Immature natural killer cell (primary cell): ENCODE measurements around the gene RGS6. TPM values are rescaled to one million over a fixed set of nuclear protein-coding genes. Genes with fewer than 3 reads are reported as not detected.

Experiments
- DNase-seq, 3 donors: peaks; one replicate each; pipeline ENCODE4 v3.0.0; 2022; ENCODE audit warnings: mixed read lengths in 1 of 3
- H3K27ac Mint-ChIP-seq, 6 donors: one replicate each; pipeline ENCODE4 v1.8.0; 2020; ENCODE audit warnings: mixed read lengths in 6 of 6, mild to moderate bottlenecking in 5 of 6, inconsistent platforms in 4 of 6, moderate library complexity in 3 of 6
- H3K27me3 Mint-ChIP-seq, 3 donors: one replicate each; pipeline ENCODE4 v1.8.0; 2020 to 2021; ENCODE audit warnings: low read depth in 3 of 3, mild to moderate bottlenecking in 3 of 3, mixed read lengths in 3 of 3, moderate library complexity in 3 of 3, inconsistent platforms in 1 of 3
- H3K36me3 Mint-ChIP-seq, 3 donors: one replicate each; pipeline ENCODE4 v1.8.0; 2020; ENCODE audit warnings: mixed read lengths in 3 of 3, inconsistent platforms in 2 of 3, mild to moderate bottlenecking in 2 of 3
- H3K4me1 Mint-ChIP-seq, 2 donors: one replicate each; pipeline ENCODE4 v1.8.0; 2020; ENCODE audit warnings: inconsistent platforms in 2 of 2, mild to moderate bottlenecking in 2 of 2, mixed read lengths in 2 of 2, moderate library complexity in 1 of 2
- H3K4me3 Mint-ChIP-seq, 5 donors: one replicate each; pipeline ENCODE4 v1.8.0; 2020; ENCODE audit warnings: mild to moderate bottlenecking in 5 of 5, mixed read lengths in 5 of 5, inconsistent platforms in 3 of 5, moderate library complexity in 3 of 5
- H3K9me3 Mint-ChIP-seq, 6 donors: one replicate each; pipeline ENCODE4 v1.8.0; 2020; ENCODE audit warnings: mild to moderate bottlenecking in 6 of 6, mixed read lengths in 6 of 6, inconsistent platforms in 4 of 6, moderate library complexity in 3 of 6
- polyA plus RNA-seq, 3 donors: library from polyadenylated mRNA; unstranded; fragments of 300-500 nt; fragmentation: Illumina TruSeq; gene quantifications; one replicate each; pipeline ENCODE4 v1.2.3, GENCODE V29; 2021

RGS6 gene
- polyA plus RNA-seq, 3 donors from 2014 or later: 0.34 to 0.37 TPM; not detected in 1

DNA sequence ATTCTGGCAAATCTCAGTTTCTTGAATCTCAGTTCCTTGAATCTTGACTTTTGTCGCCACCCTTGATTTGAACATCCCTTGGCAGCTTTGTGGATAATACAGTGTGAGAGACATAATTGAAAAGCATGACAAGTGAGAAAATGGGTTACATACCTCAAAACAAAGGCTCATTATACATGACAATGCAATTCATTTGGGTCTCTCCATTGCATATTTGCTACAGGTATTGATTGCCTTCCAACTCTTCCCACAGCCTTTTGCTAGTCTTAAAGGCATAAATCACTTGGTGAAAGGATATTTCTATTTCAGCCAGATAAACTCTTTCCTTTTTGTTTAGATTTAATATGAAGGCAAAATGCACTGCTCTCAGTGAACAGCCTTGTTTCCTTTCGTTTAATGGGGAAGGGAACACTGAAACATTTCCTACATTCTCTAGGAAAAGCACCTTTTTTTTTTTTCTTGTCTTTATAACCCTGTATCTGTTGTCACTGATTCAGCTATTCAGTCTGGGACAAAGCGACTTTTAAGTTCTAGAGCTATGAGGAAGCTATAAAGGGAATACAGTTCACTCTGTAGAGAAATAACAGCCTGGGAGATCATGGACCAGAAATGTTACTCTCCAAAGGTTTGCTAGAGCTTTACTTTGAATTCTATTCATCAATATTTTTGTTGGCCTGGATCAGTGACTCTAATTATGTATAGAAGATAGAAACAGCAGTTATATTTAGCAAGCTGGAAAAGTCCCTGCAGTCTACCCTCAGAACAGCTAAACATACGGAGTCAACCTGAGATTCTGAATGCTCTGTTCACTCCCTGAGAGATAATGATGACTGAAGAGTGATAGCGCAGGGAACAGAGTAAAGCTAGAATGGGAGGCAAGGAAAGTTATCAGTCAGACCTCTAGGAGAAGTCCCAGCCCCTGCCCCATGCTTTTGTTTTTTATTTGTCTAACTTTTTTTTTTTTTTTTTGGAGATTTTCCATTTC lies 311.4 kb downstream of the RGS6 start:
- Mint-ChIP-seq H3K27me3 (peaks cover 6 to 27% (median 8%) of the 10 kb centered on the region in 3 donors), H3K4me3 (no peak overlapping the region), H3K4me1 (peaks cover 2 to 8% of the 10 kb centered on the region in 2 donors), H3K36me3 (no peaks in the 10 kb centered on the region), H3K27ac (no peak overlapping the region), H3K9me3 (peaks cover 0 to 3% (median 0%) of the 10 kb centered on the region in 6 donors)
- no peak for DNase-seq

DNA sequence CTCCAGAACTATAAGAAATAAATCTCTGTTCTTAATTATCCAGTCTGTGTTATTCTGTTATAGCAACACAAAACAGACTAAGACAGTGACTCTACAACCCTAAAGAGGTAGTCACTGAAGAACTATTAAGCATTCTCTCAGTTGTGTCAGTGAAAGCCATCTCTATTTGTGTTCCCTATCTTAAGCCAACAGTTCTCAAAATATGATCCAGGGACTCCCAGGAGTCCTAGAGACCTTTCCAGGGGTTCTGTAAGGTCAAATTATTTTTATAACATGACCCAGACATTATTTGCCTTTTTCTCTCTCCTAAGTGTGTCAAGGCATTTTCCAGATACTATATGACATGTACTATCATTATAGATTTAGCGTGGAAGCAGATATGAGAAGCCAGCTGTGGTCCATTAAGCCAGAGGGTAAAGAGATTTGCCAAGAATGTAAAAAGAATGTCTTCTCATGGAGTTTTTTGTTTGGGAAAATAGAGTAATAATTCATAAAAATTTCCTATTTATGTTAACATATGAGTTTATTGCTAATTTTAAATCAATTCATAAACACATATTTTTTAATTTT lies 315.8 kb downstream of the RGS6 start:
- H3K4me3 Mint-ChIP-seq: no peak overlapping the region
- no peak for DNase-seq
- no peak overlapping the region for H3K27ac Mint-ChIP-seq
- H3K27me3 Mint-ChIP-seq: peaks cover 6 to 30% (median 8%) of the 10 kb centered on the region in 3 donors
- H3K4me1 Mint-ChIP-seq: no peaks in the 10 kb centered on the region
- H3K36me3 Mint-ChIP-seq: no peaks in the 10 kb centered on the region
- peaks cover 0 to 4% (median 0%) of the 10 kb centered on the region in 6 donors for H3K9me3 Mint-ChIP-seq

DNA sequence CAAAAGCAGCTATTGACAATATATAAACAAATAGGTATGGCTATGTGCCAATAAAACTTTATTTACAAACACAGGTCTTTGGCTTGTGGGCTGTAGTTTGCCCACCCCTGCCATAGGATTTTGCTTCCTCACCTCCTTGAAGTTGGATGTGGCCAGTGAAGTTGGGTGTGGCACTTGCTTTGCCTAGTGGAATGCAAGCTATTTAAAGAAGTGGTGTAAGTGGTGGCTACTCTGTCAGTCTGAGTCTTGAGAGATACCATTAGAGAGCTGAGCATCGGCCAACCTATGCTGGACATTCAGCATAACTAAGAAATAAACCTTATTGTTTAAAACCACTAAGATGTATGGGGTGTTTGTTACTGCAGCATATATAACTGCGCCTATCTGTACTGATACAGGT lies 321.3 kb downstream of the RGS6 start:
- Mint-ChIP-seq H3K27ac (no peak overlapping the region), H3K4me1 (no peaks in the 10 kb centered on the region), H3K27me3 (peaks cover 0 to 3% (median 2%) of the 10 kb centered on the region in 3 donors), H3K4me3 (no peak overlapping the region), H3K9me3 (peaks cover 0 to 4% (median under 1%) of the 10 kb centered on the region in 6 donors), H3K36me3 (no peaks in the 10 kb centered on the region)
- DNase-seq: no peak

DNA sequence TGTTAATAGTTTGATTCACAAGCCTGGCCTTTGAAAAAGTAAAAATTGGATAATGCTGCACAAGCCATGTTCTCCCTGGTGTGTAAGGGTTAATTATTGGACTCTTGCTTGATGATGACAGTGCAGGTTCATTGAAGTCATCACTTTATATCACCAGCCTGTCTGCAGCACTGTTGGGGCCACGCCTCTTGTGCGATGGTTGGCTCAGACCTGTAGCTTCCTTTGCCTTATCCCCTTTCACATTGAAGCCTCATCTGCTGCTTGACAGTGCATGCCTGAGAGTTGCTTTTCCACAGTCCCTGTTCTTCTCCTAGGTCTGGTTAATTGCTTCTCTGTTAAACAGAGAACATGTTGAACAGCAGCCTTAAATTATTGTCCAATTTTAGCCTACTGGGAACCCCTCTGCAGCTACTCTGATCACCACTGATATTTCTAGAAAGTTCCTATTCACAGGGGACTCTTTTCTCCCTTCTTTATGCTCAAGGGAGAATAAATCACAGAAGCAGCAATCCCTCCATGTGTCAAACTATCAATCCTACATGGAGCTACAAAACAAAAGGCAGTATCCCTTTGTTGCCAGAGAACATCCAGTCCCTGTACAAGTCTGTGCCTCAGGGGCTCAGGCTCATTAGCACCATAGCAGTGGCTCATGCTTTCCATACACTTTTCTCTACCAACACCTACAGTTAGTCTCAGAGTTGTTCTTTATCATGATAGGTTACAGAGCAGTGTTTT lies 322.1 kb downstream of the RGS6 start:
- Mint-ChIP-seq H3K27me3 (peaks cover 0 to 3% (median 2%) of the 10 kb centered on the region in 3 donors), H3K36me3 (no peaks in the 10 kb centered on the region), H3K9me3 (peaks cover 0 to 3% (median under 1%) of the 10 kb centered on the region in 6 donors), H3K4me1 (no peaks in the 10 kb centered on the region), H3K4me3 (no peak overlapping the region), H3K27ac (no peak overlapping the region)
- no peak for DNase-seq

DNA sequence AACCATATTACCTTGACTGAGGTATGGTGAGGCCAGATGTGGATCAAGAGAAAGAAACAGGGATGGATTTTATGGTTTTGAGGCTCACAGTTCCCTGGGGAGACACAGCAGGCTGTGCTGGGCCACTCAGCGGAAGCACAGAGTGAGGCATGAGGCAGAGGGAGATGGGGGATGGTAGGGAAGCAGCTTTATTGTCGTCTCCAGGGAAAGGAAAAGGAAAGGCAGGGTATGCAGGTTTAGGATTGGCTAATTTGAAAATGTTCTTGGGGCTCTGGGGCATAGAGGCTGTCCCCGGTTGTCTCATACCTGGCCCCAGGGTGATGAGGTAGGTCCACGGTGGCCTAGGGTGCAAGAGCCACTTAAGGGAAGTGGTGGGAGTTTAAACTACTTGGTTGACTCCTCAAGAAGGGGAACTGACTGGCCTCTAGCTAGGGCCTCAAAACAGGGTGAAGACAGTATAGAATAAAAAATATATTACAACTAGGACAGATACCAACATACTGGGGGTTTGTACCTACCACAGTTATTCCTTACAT lies 322.8 kb downstream of the RGS6 start:
- peaks cover 0 to 2% (median 0%) of the 10 kb centered on the region in 3 donors for H3K27me3 Mint-ChIP-seq
- DNase-seq: no peak
- H3K4me1 Mint-ChIP-seq: no peaks in the 10 kb centered on the region
- H3K36me3 Mint-ChIP-seq: no peaks in the 10 kb centered on the region
- H3K4me3 Mint-ChIP-seq: no peak overlapping the region
- no peak overlapping the region for H3K27ac Mint-ChIP-seq
- H3K9me3 Mint-ChIP-seq: peaks cover 0 to 1% (median 0%) of the 10 kb centered on the region in 6 donors

DNA sequence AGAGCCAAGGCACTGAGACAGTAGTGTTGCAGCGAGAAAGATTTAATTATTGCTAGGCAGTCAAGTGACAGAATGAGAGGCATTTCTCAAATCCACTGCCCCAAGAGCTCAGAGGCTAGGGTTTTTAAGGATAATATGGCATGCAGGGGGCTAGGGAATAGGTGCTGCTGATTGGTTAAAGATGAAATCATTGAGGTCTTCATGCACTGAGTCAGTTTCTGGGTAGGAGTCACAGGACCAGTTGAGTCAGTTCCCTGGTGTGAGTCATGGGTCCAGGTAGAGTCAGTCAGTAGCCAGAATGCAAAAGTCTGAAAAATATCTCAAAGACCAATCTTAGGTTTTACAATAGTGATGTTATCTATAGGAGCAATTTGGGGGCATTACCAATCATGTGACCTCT lies 323.8 kb downstream of the RGS6 start:
- no peaks in the 10 kb centered on the region for H3K36me3 Mint-ChIP-seq
- no peak overlapping the region for H3K27ac Mint-ChIP-seq
- peaks cover 0 to 3% (median 0%) of the 10 kb centered on the region in 6 donors for H3K9me3 Mint-ChIP-seq
- H3K4me3 Mint-ChIP-seq: no peak overlapping the region
- no peaks in the 10 kb centered on the region for H3K4me1 Mint-ChIP-seq
- H3K27me3 Mint-ChIP-seq: peaks cover 0 to 2% (median 2%) of the 10 kb centered on the region in 3 donors
- no peak for DNase-seq

DNA sequence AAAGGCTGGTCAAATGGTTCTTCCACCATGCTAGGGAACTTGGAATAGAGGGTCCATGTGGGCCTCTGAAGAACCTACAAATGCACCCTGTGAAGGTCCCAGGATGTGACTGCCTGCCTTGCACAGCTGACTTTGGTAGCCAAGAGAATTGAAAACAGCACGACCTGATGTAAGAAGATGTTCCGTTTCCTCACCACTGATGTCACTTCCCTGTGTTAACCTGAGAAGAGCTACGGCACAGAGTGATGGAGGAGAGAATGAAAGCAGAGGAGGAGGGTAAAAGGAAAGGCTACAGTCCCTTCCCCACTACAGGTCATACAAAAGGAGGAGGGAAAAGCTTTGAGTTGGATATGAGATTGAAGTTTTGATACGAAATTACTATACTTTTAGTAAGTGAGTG lies 328.8 kb downstream of the RGS6 start:
- H3K4me1 Mint-ChIP-seq: no peaks in the 10 kb centered on the region
- no peak overlapping the region for H3K27ac Mint-ChIP-seq
- no peaks in the 10 kb centered on the region for H3K36me3 Mint-ChIP-seq
- no peak for DNase-seq
- H3K9me3 Mint-ChIP-seq: peaks cover 0 to 4% (median 0%) of the 10 kb centered on the region in 6 donors
- H3K27me3 Mint-ChIP-seq: peaks cover 0 to 2% (median 2%) of the 10 kb centered on the region in 3 donors
- H3K4me3 Mint-ChIP-seq: no peak overlapping the region

DNA sequence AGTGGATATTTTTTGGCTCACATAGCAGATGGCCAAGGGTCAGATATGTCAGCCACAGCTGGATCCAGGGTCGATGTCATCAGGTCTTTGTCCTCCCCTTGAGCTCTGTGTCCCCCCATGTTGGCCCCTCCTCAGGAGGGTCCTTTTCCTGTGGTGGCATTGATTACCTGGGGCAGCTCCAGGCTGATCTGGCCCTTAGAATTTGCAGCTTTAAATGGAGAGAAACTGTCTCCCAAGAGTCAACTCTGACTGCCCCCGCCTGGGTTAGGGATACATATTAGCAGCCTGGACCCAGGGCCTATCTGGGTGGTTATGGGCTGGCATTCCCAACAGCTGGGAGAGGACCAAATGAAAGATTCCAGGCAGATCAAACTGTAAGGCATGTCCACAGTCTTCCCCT lies 330.5 kb downstream of the RGS6 start:
- no peaks in the 10 kb centered on the region for H3K36me3 Mint-ChIP-seq
- DNase-seq: no peak
- no peaks in the 10 kb centered on the region for H3K4me1 Mint-ChIP-seq
- peaks cover 0 to 10% (median 2%) of the 10 kb centered on the region in 3 donors for H3K27me3 Mint-ChIP-seq
- H3K4me3 Mint-ChIP-seq: no peak overlapping the region
- H3K9me3 Mint-ChIP-seq: peaks cover 0 to 4% (median 0%) of the 10 kb centered on the region in 6 donors
- H3K27ac Mint-ChIP-seq: no peak overlapping the region

DNA sequence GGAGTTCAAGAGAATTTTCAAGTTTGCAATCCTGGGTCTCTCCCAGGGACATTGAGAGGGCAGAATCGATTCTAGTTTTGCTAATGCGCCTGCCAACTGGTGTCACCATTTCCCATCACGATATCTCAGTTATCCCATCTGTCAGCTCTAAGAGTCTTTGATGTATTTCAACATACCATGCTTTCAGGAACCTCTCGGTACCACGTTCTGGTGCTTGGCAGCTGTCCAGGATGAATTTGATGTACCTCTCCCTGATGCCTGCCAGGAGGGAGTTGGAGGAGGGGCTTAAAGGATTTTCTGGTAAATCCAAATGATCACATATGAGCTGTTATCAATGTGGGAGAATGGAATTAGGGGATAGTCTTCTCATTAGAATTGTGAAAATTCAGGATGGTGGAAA lies 332.5 kb downstream of the RGS6 start:
- DNase-seq: no peak
- no peak overlapping the region for H3K4me3 Mint-ChIP-seq
- H3K4me1 Mint-ChIP-seq: no peaks in the 10 kb centered on the region
- H3K9me3 Mint-ChIP-seq: peaks cover 0 to 7% (median 0%) of the 10 kb centered on the region in 6 donors
- H3K27ac Mint-ChIP-seq: no peak overlapping the region
- no peaks in the 10 kb centered on the region for H3K36me3 Mint-ChIP-seq
- peaks cover 0 to 12% (median 2%) of the 10 kb centered on the region in 3 donors for H3K27me3 Mint-ChIP-seq

DNA sequence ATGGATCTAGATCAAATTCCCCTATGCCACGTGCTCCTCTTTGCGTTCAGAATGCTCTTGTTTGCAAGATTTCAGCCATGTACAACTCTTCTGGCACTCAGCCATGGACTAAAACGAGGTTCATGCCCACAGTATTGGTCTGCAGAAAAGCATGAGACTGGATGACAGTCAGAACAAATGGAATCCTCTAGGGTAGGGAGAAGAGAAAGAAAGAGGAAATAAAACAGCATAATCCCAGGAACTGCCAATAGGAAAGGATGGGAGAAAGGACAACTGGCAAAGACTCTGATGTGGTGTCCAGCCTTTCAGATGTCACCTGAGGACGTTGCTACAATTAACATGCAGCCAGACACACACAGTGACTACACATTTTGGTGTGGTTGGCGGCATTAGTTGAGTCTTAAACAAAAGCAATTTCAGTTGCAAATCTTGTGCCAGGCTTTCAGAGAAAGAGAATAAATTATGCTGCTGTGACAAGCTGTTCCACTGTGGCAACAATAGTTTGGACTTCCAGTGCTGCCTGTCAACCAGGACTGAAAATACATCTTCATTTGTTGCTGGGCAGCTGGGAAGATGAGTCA lies 338.0 kb downstream of the RGS6 start:
- Mint-ChIP-seq H3K27ac (no peak overlapping the region), H3K4me3 (no peak overlapping the region), H3K27me3 (peaks cover 0 to 10% (median 2%) of the 10 kb centered on the region in 3 donors), H3K4me1 (peaks cover 0 to 11% of the 10 kb centered on the region in 2 donors), H3K36me3 (peaks cover 0 to 4% (median 0%) of the 10 kb centered on the region in 3 donors), H3K9me3 (peaks cover 0 to 3% (median 0%) of the 10 kb centered on the region in 6 donors)
- no peak for DNase-seq

DNA sequence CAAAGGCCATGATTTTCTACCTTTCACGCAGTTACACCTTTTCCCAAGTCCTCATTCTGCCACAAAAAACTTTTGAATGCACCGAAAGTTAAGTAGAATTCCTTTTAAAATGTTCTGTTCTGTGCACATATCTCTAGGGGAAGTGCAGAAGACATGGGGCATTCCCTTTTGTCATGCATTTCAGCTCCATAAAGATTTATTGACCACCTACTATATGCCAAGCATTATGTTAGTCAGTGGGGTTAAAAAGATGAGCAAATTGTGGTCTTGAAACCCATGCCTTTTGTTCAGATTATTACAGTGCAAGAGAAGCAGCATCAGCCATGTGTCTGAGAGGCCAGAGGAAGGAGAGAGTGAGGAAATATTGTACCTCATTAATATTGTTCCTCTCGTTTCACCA lies 338.5 kb downstream of the RGS6 start:
- Mint-ChIP-seq H3K9me3 (peaks cover 0 to 3% (median 0%) of the 10 kb centered on the region in 6 donors), H3K27ac (no peak overlapping the region), H3K27me3 (peaks cover 0 to 10% (median under 1%) of the 10 kb centered on the region in 3 donors), H3K4me3 (no peak overlapping the region), H3K36me3 (peaks cover 0 to 4% (median 0%) of the 10 kb centered on the region in 3 donors), H3K4me1 (peaks cover 0 to 11% of the 10 kb centered on the region in 2 donors)
- DNase-seq: no peak

DNA sequence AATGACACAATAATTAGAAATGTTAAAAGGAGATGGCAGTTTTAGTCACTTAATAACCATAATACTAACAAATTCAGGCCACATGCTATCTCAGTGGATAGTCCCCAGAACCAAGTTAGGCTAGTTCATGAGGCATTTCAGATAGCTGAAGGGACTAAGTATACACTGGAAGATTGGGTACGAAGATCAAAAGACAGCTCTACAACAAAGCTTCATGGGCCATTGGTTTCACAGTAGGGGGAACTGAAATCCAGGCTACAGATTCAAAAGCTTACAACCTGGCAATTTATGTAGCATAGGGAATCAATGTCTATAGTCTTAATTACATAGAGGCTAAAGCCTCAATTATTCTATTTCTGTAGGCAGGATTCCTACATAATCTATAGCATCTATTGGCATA lies 343.0 kb downstream of the RGS6 start:
- DNase-seq: no peak
- H3K27me3 Mint-ChIP-seq: peaks cover 0 to 2% (median 2%) of the 10 kb centered on the region in 3 donors
- H3K36me3 Mint-ChIP-seq: peaks cover 0 to 4% (median 0%) of the 10 kb centered on the region in 3 donors
- no peak overlapping the region for H3K27ac Mint-ChIP-seq
- H3K4me1 Mint-ChIP-seq: peaks cover 0 to 11% of the 10 kb centered on the region in 2 donors
- H3K9me3 Mint-ChIP-seq: no peaks in the 10 kb centered on the region
- no peak overlapping the region for H3K4me3 Mint-ChIP-seq

DNA sequence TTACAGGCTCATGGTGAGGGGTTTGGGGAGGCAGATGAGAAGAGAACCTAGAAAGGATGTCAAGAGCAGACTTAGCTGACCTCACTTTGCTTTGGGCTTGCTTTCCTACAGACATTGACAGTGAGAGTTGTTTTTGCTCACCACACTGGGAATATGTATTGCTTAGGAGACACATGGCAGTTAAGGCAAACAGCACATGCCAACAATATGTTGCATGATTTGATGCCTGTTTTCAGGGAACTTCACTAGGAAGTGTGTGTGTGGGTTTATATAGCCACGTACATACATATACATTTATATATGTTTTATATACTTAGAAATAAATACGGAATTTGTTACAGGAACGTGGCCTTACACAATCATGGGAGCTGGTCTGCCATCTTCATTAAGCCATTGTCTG lies 346.1 kb downstream of the RGS6 start:
- no peak for DNase-seq
- H3K9me3 Mint-ChIP-seq: peaks cover 0 to 5% (median under 1%) of the 10 kb centered on the region in 6 donors
- H3K36me3 Mint-ChIP-seq: peaks cover 0 to 4% (median 0%) of the 10 kb centered on the region in 3 donors
- H3K4me3 Mint-ChIP-seq: no peak overlapping the region
- H3K4me1 Mint-ChIP-seq: peaks cover 0 to 11% of the 10 kb centered on the region in 2 donors
- no peak overlapping the region for H3K27ac Mint-ChIP-seq
- H3K27me3 Mint-ChIP-seq: peaks cover 0 to 5% (median 2%) of the 10 kb centered on the region in 3 donors
